RWPE2 (cell line): ENCODE data around the gene DDX10.
A peak's percentile ranks its signal among the peaks of the same experiment; 100 is the strongest.

Experiments used
- ATAC-seq: fragments of 200-7000 bp; cut with Tn5 transposase; 3 replicates; pipeline ENCODE4 v1.9.1; 2021; ENCODE audit warnings: low read depth
- DNase-seq: peaks from one replicate; pipeline ENCODE4 v3.0.0-alpha.2; 2020; ENCODE audit warnings: low spot score
- H3K27ac ChIP-seq: fragments of 450-650 bp; 2 replicates; pipeline ENCODE4 v1.5.1; 2017; ENCODE audit warnings: mild to moderate bottlenecking; ENCODE audit not compliant: poor library complexity, severe bottlenecking
- H3K27me3 ChIP-seq: fragments of 250-450 bp; sonication (Bioruptor Pico); 2 replicates; pipeline ENCODE4 v1.5.1; 2021; ENCODE audit warnings: mild to moderate bottlenecking, moderate library complexity; ENCODE audit not compliant: insufficient read depth, poor library complexity, severe bottlenecking
- H3K36me3 ChIP-seq: fragments of 250-450 bp; sonication (Bioruptor Pico); 2 replicates; pipeline ENCODE4 v1.5.1; 2020; ENCODE audit warnings: low read depth, mild to moderate bottlenecking, moderate library complexity
- H3K4me1 ChIP-seq: fragments of 250-450 bp; sonication (Bioruptor Pico); 2 replicates; pipeline ENCODE4 v1.5.1; 2021; ENCODE audit warnings: mild to moderate bottlenecking, moderate library complexity; ENCODE audit not compliant: insufficient read depth, poor library complexity, severe bottlenecking
- H3K4me3 ChIP-seq: fragments of 250-450 bp; sonication (Bioruptor Pico); 2 replicates; pipeline ENCODE4 v1.5.1; 2021; ENCODE audit warnings: mild to moderate bottlenecking, moderate library complexity; ENCODE audit not compliant: severe bottlenecking
- H3K9me3 ChIP-seq: fragments of 250-450 bp; sonication (Bioruptor Pico); 2 replicates; pipeline ENCODE4 v1.5.1; 2021; ENCODE audit warnings: mild to moderate bottlenecking, moderate library complexity; ENCODE audit not compliant: severe bottlenecking
- TF ChIP-seq, protein P1 (sequence below): fragments of 450-650 bp; IDR thresholded peaks from one replicate; pipeline ENCODE4 v1.5.1; 2017; ENCODE audit warnings: mild to moderate bottlenecking, moderate library complexity; ENCODE audit not compliant: poor library complexity, severe bottlenecking

DDX10 gene

DNA sequence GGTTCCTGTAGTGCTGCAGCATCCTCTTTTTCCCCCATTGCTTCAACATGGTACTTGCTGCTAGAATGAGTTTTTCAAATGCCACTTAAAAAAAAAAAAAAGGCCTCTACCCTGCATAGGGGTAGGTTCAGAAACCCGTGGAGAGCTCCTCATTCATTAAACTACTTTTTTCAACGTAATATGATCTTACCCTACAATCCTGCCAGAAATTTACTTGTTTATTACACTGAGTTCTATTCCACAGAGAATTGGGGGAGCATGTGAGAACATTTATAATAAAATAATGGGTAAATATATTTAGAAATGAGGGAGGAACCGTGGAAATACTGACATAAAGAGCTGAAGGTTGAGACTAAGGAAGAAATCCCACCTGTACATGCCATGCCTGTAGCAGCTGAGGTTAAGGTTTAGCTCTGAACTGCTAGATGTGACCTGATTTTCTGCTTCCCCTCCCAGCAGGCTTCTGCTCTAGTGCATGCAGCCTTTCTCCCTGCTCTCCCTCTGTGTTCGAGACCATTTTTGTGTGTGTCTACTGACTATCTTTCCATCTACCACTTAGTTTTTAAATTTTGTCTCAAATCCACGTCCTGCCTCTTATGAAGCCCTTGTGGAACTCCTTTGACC, 225.7 kb downstream of the DDX10 start:
- no peaks in the 10 kb centered on the region for H3K36me3 ChIP-seq
- no peak overlapping the region for H3K4me3 ChIP-seq
- ATAC-seq, result no peak
- H3K27me3 ChIP-seq, result no peaks in the 10 kb centered on the region
- peaks cover 25% of the 10 kb centered on the region for H3K4me1 ChIP-seq
- no peaks in the 10 kb centered on the region for H3K9me3 ChIP-seq
- H3K27ac ChIP-seq, result no peak overlapping the region
- TF ChIP-seq, protein P1, sequence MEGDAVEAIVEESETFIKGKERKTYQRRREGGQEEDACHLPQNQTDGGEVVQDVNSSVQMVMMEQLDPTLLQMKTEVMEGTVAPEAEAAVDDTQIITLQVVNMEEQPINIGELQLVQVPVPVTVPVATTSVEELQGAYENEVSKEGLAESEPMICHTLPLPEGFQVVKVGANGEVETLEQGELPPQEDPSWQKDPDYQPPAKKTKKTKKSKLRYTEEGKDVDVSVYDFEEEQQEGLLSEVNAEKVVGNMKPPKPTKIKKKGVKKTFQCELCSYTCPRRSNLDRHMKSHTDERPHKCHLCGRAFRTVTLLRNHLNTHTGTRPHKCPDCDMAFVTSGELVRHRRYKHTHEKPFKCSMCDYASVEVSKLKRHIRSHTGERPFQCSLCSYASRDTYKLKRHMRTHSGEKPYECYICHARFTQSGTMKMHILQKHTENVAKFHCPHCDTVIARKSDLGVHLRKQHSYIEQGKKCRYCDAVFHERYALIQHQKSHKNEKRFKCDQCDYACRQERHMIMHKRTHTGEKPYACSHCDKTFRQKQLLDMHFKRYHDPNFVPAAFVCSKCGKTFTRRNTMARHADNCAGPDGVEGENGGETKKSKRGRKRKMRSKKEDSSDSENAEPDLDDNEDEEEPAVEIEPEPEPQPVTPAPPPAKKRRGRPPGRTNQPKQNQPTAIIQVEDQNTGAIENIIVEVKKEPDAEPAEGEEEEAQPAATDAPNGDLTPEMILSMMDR, result no peak
- DNase-seq, result no peak

DNA sequence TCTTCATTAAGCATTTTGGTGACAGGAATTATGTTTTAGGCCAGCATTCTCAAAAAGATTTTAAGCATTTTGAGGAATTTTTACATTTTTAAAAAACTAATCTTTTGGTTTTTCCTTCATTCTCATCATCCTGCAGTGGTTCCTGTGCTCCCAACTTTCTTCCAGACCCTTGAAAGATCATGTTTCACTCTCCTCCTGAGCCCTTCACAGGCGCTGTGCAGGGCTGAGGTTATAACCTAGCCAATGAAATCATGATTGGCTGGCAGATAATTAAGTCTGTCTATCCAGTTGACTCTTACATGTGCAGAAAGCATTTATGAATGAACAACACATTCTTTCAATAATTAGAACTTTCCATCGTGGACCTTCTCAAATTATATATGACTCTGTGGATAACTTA, 226.3 kb downstream of the DDX10 start:
- no peak for ATAC-seq
- Histone ChIP-seq H3K27me3 (no peaks in the 10 kb centered on the region), H3K4me3 (no peak overlapping the region), H3K36me3 (no peaks in the 10 kb centered on the region), H3K27ac (no peak overlapping the region), H3K9me3 (no peaks in the 10 kb centered on the region), H3K4me1 (peaks cover 30% of the 10 kb centered on the region)
- DNase-seq, result no peak
- TF ChIP-seq, protein P1, result no peak

DNA sequence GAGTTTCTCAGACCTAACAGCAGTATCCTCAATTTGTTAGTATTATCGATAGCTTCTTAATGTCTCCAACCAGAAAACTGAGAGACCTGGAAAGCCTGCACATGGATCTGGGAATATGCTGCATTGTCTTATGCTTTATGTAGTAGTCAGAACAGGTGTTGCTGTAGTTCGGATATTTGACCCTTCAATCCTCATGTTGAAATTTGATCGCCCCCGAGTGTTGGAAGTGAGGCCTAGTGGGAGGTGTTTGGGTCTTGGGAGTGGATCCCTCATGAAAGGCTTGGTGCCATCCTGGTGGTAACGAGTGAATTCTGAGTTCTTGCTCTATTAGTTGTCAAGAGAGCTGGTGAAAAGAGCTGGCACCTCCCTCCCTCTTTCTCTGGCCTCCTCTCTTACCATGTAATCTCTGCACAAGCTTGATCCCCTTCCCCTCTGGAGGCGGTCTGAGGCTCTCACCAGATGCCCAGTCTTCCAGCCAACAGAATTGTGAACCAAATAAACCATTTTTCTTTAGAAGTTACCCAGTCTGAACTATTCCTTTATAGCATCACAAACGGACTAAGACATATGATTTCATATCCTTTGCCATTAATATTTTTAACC, 227.1 kb downstream of the DDX10 start:
- ATAC-seq, result no peak
- H3K4me3 ChIP-seq, result no peak overlapping the region
- peaks cover 5% of the 10 kb centered on the region for H3K9me3 ChIP-seq
- TF ChIP-seq, protein P1, result no peak
- no peak overlapping the region for H3K27ac ChIP-seq
- no peaks in the 10 kb centered on the region for H3K27me3 ChIP-seq
- DNase-seq, result no peak
- H3K4me1 ChIP-seq, result peaks cover 32% of the 10 kb centered on the region
- no peaks in the 10 kb centered on the region; the same call in 1 of the 2 replicates for H3K36me3 ChIP-seq

DNA sequence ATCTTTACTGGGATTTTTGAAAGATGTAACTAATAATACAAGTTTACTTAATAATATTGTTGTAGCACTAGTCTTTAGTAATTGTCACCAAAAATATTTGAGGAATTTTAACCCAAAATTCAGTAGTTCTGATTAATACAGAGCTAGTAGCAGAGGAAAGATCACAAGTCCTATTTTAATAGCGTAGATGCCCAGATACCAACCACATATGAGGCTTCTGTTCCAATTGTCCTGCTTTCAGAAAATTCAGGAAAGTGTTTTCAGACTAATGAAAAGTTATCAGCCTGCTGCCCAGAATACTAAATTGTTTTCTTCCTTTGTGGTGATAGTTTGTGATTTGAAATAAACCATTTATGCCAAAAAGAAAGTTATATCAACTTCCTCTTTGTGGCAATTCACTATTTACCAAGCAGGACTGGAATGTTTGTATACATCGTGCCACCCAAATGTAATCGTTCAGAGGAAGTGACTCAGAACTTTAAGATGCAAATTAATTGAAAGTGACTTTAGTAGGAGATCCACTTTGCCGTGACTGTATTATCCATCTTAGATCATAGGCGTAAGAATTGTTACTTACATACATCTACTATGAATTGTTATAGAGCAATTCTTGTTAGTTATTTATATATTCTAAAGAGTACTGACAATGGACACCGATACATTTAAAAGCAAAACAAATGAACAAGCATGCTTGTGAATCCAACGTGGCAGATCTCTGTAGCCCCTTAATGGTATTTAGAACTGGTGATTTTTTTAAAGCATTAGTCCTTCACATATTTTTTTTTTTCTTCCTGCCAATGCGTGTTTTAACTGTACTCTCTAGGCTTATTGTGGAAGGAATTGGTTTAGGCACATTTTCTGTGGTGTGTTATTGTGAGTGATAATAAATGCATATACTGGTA, 231.0 kb downstream of the DDX10 start:
- Histone ChIP-seq H3K4me1 (peaks cover 32% of the 10 kb centered on the region), H3K36me3 (no peaks in the 10 kb centered on the region; the same call in 1 of the 2 replicates), H3K4me3 (no peak overlapping the region), H3K27ac (peak overlapping the region; percentile 78), H3K9me3 (peaks cover 5% of the 10 kb centered on the region), H3K27me3 (no peaks in the 10 kb centered on the region)
- peak; percentile 96 for ATAC-seq
- TF ChIP-seq, protein P1, result no peak
- no peak for DNase-seq
